H9 (cell line): ENCODE results near the gene UGT1A8. TPM values are rescaled to one million over a fixed set of nuclear protein-coding genes. Genes with fewer than 3 reads are reported as not detected.

Experiments used
- DNase-seq: peaks from one replicate; pipeline ENCODE4 v3.0.0-alpha.2; 2017
- H2AFZ ChIP-seq: one replicate; pipeline ENCODE4 v1.6.1; 2013; ENCODE audit warnings: mild to moderate bottlenecking, low read length, control low read depth, moderate library complexity
- H2AK5ac ChIP-seq: 2 replicates; pipeline ENCODE4 v1.6.1; 2013; ENCODE audit warnings: low read length, control low read depth, mixed read lengths; ENCODE audit not compliant: insufficient read length
- H2BK120ac ChIP-seq: one replicate; pipeline ENCODE4 v1.6.1; 2013; ENCODE audit warnings: low read depth, mild to moderate bottlenecking, low read length, control low read depth, inconsistent platforms; ENCODE audit not compliant: poor library complexity, severe bottlenecking
- H2BK12ac ChIP-seq: 2 replicates; pipeline ENCODE4 v1.6.1; 2013; ENCODE audit warnings: low read length, control low read depth, mixed read lengths, low read depth; ENCODE audit not compliant: insufficient read length
- H2BK15ac ChIP-seq: 2 replicates; pipeline ENCODE4 v1.6.1; 2013; ENCODE audit warnings: low read depth, low read length, control low read depth
- H2BK20ac ChIP-seq: one replicate; pipeline ENCODE4 v1.6.1; 2013; ENCODE audit warnings: low read depth, mild to moderate bottlenecking, low read length, control low read depth, inconsistent platforms; ENCODE audit not compliant: poor library complexity, severe bottlenecking
- H2BK5ac ChIP-seq: 2 replicates; pipeline ENCODE4 v1.6.1; 2013; ENCODE audit warnings: low read length, control low read depth, mixed read lengths; ENCODE audit not compliant: insufficient read length
- H3K14ac ChIP-seq: 2 replicates; pipeline ENCODE4 v1.6.1; 2013; ENCODE audit warnings: low read length, control low read depth; ENCODE audit not compliant: insufficient read depth
- H3K18ac ChIP-seq: 2 replicates; pipeline ENCODE4 v1.6.1; 2013; ENCODE audit warnings: low read depth, mild to moderate bottlenecking, mixed read lengths, low read length, control low read depth; ENCODE audit not compliant: insufficient read length
- H3K23ac ChIP-seq: 2 replicates; pipeline ENCODE4 v1.6.1; 2013; ENCODE audit warnings: low read length, control low read depth, mixed read lengths, low read depth; ENCODE audit not compliant: insufficient read length
- H3K23me2 ChIP-seq: 2 replicates; pipeline ENCODE4 v1.6.1; 2013; ENCODE audit warnings: low read depth, mild to moderate bottlenecking, mixed read lengths, low read length, control low read depth; ENCODE audit not compliant: insufficient read length, poor library complexity, severe bottlenecking
- H3K27ac ChIP-seq: 2 replicates; pipeline ENCODE4 v1.5.1; 2013; ENCODE audit warnings: low read length, control low read depth, mixed read lengths, low read depth; ENCODE audit not compliant: insufficient read length
- H3K27me3 ChIP-seq: 2 replicates; pipeline ENCODE4 v1.6.1; 2013; ENCODE audit warnings: low read length, control low read depth, inconsistent platforms; ENCODE audit not compliant: insufficient read depth
- H3K4ac ChIP-seq: 2 replicates; pipeline ENCODE4 v1.6.1; 2013; ENCODE audit warnings: low read depth, mild to moderate bottlenecking, control low read depth, inconsistent platforms, low read length, moderate library complexity
- H3K4me1 ChIP-seq: 2 replicates; pipeline ENCODE4 v1.6.1; 2013; ENCODE audit warnings: low read length, control low read depth, inconsistent platforms; ENCODE audit not compliant: insufficient read depth
- H3K4me2 ChIP-seq: 2 replicates; pipeline ENCODE4 v1.6.1; 2013; ENCODE audit warnings: low read length, control low read depth, mixed read lengths; ENCODE audit not compliant: insufficient read length, insufficient read depth
- H3K56ac ChIP-seq: 2 replicates; pipeline ENCODE4 v1.6.1; 2013; ENCODE audit warnings: low read depth, mild to moderate bottlenecking, mixed read lengths, low read length, control low read depth; ENCODE audit not compliant: insufficient read length
- H3K79me1 ChIP-seq: 2 replicates; pipeline ENCODE4 v1.6.1; 2013; ENCODE audit warnings: low read depth, mild to moderate bottlenecking, moderate library complexity, low read length, control low read depth, inconsistent platforms; ENCODE audit not compliant: insufficient read depth, poor library complexity, severe bottlenecking
- H3K79me2 ChIP-seq: 2 replicates; pipeline ENCODE4 v1.6.1; 2013; ENCODE audit warnings: low read length, control low read depth, inconsistent platforms; ENCODE audit not compliant: insufficient read depth
- H3K9ac ChIP-seq: 2 replicates; pipeline ENCODE4 v1.6.1; 2013; ENCODE audit warnings: low read length, control low read depth, mixed read lengths; ENCODE audit not compliant: insufficient read length; ENCODE audit errors: extremely low read depth
- H3K9me3 ChIP-seq: one replicate; pipeline ENCODE4 v1.6.1; 2013; ENCODE audit warnings: low read depth, low read length, inconsistent platforms; ENCODE audit not compliant: control insufficient read depth
- H3T11ph ChIP-seq: one replicate; pipeline ENCODE4 v1.6.1; 2013; ENCODE audit warnings: mild to moderate bottlenecking, low read length, control low read depth, inconsistent platforms
- H4K20me1 ChIP-seq: one replicate; pipeline ENCODE4 v1.6.1; 2013; ENCODE audit not compliant: control insufficient read depth, insufficient read length, insufficient read depth
- H4K5ac ChIP-seq: 2 replicates; pipeline ENCODE4 v1.6.1; 2013; ENCODE audit warnings: low read depth, mild to moderate bottlenecking, mixed read lengths, low read length, control low read depth; ENCODE audit not compliant: insufficient read length
- H4K8ac ChIP-seq: replicated peaks from 2 replicates; pipeline ENCODE4 v1.6.1; 2013; ENCODE audit warnings: low read length, control low read depth, mixed read lengths, low read depth; ENCODE audit not compliant: insufficient read length
- H4K91ac ChIP-seq: 2 replicates; pipeline ENCODE4 v1.6.1; 2013; ENCODE audit warnings: low read depth, mild to moderate bottlenecking, moderate library complexity, mixed read lengths, low read length, control low read depth; ENCODE audit not compliant: insufficient read length
- H3K27ac Mint-ChIP-seq, 3 experiments: 2 replicates in 2 of 3; 3 replicates in 1 of 3; pipeline ENCODE4 v1.8.0; 2020 to 2021; ENCODE audit warnings: mixed read lengths in 3 of 3, mild to moderate bottlenecking in 1 of 3, moderate library complexity in 1 of 3
- H3K27me3 Mint-ChIP-seq: 2 replicates; pipeline ENCODE4 v1.8.0; 2021; ENCODE audit warnings: low read depth, mild to moderate bottlenecking, moderate library complexity, mixed read lengths
- H3K36me3 Mint-ChIP-seq, 3 experiments: 2 replicates in 2 of 3; 3 replicates in 1 of 3; pipeline ENCODE4 v1.8.0; 2020 to 2021; ENCODE audit warnings: low read depth in 3 of 3, mixed read lengths in 3 of 3; ENCODE audit not compliant: insufficient read depth in 1 of 3
- H3K4me1 Mint-ChIP-seq, 2 experiments: 2 replicates each; pipeline ENCODE4 v1.8.0; 2020; ENCODE audit warnings: mixed read lengths in 2 of 2
- H3K4me3 Mint-ChIP-seq, 2 experiments: 2 replicates in 1 of 2; 3 replicates in 1 of 2; pipeline ENCODE4 v1.8.0; 2020 to 2021; ENCODE audit warnings: mild to moderate bottlenecking in 2 of 2, mixed read lengths in 2 of 2, moderate library complexity in 1 of 2
- H3K9me3 Mint-ChIP-seq, 2 experiments: 2 replicates in 1 of 2; 3 replicates in 1 of 2; pipeline ENCODE4 v1.8.0; 2020; ENCODE audit warnings: mild to moderate bottlenecking in 2 of 2, mixed read lengths in 2 of 2, moderate library complexity in 1 of 2
- CTCF ChIP-seq: fragments of 200-600 bp; sonication (generic); conservative IDR thresholded peaks from 3 replicates; pipeline ENCODE4 v1.8.0; 2021; ENCODE audit warnings: antibody characterized with exemption, mild to moderate bottlenecking
- WGBS: extraction: QIAGEN DNeasy Blood & Tissue Kit; methylation state at CpG from one replicate; pipeline ENCODE4 v1.1.7; 2013; ENCODE audit warnings: missing lambda C conversion rate, low lambda C conversion rate, mixed read lengths; ENCODE audit not compliant: insufficient read length; ENCODE audit errors: extremely low coverage; 5-methylcytosine and 5-hydroxymethylcytosine counted together
- total RNA-seq: library from RNA; stranded (reverse); gene quantifications from 2 replicates; pipeline ENCODE4 v1.2.1, GENCODE V29; 2021

UGT1A8 gene
- total RNA-seq, 1 experiment from 2014 or later: not detected

DNA sequence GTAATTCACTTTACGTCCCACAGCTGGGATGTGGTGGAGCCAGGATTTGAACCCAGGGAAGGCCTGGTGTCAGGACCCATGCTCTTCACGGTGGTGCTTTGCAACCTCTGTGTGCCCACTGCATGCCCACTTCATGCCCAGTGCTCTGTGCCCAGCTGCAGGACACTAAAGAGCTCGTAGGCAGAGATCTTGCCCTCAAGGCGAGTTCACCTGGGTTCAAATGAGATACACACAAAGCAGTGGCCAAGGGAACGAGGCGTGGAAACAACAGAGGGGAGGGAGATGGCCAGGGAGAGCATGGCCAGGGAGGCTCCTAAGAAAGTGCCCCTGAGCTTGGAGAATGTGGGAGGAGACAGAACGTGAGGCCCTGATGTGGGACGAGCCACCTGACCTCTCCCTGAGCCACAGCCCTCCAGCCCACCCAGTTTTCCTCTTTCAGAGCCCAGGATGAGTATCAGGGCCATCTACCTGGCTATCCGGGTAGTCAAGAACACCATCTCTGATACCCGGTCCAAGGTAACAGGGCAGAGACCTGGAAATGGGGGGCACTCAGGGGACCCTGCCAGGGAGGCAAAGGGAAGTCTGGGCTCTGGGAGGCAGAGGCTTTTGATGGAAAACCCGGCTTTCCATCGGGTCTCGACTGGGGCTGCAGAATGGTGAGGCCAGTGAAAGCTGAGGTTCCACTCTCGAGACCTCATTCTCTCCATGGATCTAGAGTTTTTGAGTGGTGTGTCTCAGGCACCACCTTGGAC lies 181.1 kb downstream of the UGT1A8 start:
- Histone ChIP-seq H2BK20ac (no peak overlapping the region), H3K18ac (no peak overlapping the region), H3K27me3 (no peaks in the 10 kb centered on the region), H3K9ac (no peak overlapping the region), H3K4ac (no peak overlapping the region), H4K91ac (no peak overlapping the region), H2BK5ac (no peak overlapping the region), H3K79me1 (no peaks in the 10 kb centered on the region), H2BK15ac (no peak overlapping the region), H4K8ac (no peak overlapping the region), H3K56ac (no peak overlapping the region), H3K14ac (no peak overlapping the region), H3K23me2 (no peaks in the 10 kb centered on the region), H4K20me1 (no peaks in the 10 kb centered on the region), H3T11ph (no peak overlapping the region), H3K23ac (no peak overlapping the region), H2AFZ (no peak overlapping the region), H2AK5ac (no peak overlapping the region), H3K79me2 (no peaks in the 10 kb centered on the region), H3K27ac (no peak overlapping the region), H4K5ac (no peak overlapping the region), H2BK12ac (no peak overlapping the region), H3K4me1 (no peaks in the 10 kb centered on the region), H3K9me3 (no peaks in the 10 kb centered on the region), H2BK120ac (no peak overlapping the region), H3K4me2 (no peak overlapping the region)
- no peak overlapping the region; a peak in 1 of 7 replicates for H3K27ac Mint-ChIP-seq
- peaks cover 14 to 18% of the 10 kb centered on the region in 2 experiments for H3K9me3 Mint-ChIP-seq
- DNase-seq: no peak
- TF ChIP-seq CTCF: no peak
- H3K27me3 Mint-ChIP-seq: peaks cover 4% of the 10 kb centered on the region
- H3K4me3 Mint-ChIP-seq: no peak overlapping the region
- WGBS: no CpG with 5 or more reads among the region's 14 CpGs
- H3K36me3 Mint-ChIP-seq: peaks cover 0 to 5% (median 4%) of the 10 kb centered on the region in 3 experiments; a peak in 2 of 7 replicates
- peaks cover 2 to 4% of the 10 kb centered on the region in 2 experiments; a peak in 3 of 4 replicates for H3K4me1 Mint-ChIP-seq
